Endothelial cell of umbilical vein (primary cell): ENCODE measurements around the gene CSTA. TPM values are rescaled to one million over a fixed set of nuclear protein-coding genes. Genes with fewer than 3 reads are reported as not detected.

ENCODE experiments used
- BruUV-seq: library from RNA; stranded (reverse); fragments of 400-500 nt; replicated peaks from 2 replicates; lab custom pipeline; 2021; lab: Mats Ljungman, UMichigan
- CTCF ChIA-PET: fragments of 300-600, 350-600 bp; sonication (Branson Sonifier 250); formaldehyde crosslinking; loops from one replicate; lab custom pipeline; 2021; ENCODE audit warnings: antibody characterized with exemption, inconsistent platforms; lab: Charles Lee
- POLR2A ChIA-PET: fragments of 300-600, 350-600 bp; sonication (Branson Sonifier 250); formaldehyde crosslinking; loops from one replicate; lab custom pipeline; 2021; ENCODE audit warnings: antibody characterized with exemption, inconsistent platforms; lab: Charles Lee
- DNase-seq: peaks from one replicate; pipeline ENCODE4 v3.0.0-alpha.2; 2011; ENCODE audit warnings: low read depth, low spot score
- FAIRE-seq: peaks from 2 replicates; lab custom pipeline; 2011; peaks lifted over from hg19 to GRCh38; lab: Jason Lieb, UNC
- H2AFZ ChIP-seq: 2 replicates; pipeline ENCODE4 v1.6.0; 2012; ENCODE audit warnings: low read depth, low read length, control low read depth, inconsistent platforms
- H3K27ac ChIP-seq: 2 replicates; pipeline ENCODE4 v1.5.1; 2011; ENCODE audit warnings: low read depth, mild to moderate bottlenecking, control low read depth, low read length, moderate library complexity; ENCODE audit not compliant: insufficient read depth
- H3K27me3 ChIP-seq, 2 experiments: 2 replicates each; pipeline versions ENCODE4 v1.6.0 to v1.6.1; 2011; ENCODE audit warnings: low read length in 2 of 2, mixed read lengths in 1 of 2; ENCODE audit not compliant: control insufficient read depth in 2 of 2, insufficient read depth in 2 of 2
- H3K36me3 ChIP-seq, 2 experiments: 2 replicates in 1 of 2; 3 replicates in 1 of 2; pipeline ENCODE4 v1.5.1; 2011; ENCODE audit warnings: low read length in 2 of 2, mild to moderate bottlenecking in 1 of 2, moderate library complexity in 1 of 2; ENCODE audit not compliant: control insufficient read depth in 2 of 2, insufficient read depth in 2 of 2; ENCODE audit errors: extremely low read depth in 1 of 2
- H3K4me1 ChIP-seq: 3 replicates; pipeline ENCODE4 v1.5.1; 2011; ENCODE audit warnings: mild to moderate bottlenecking, low read length; ENCODE audit not compliant: control insufficient read depth, insufficient read depth; ENCODE audit errors: extremely low read depth
- H3K4me2 ChIP-seq: 2 replicates; pipeline ENCODE4 v1.6.1; 2011; ENCODE audit warnings: low read length, control low read depth, mixed read lengths; ENCODE audit not compliant: insufficient read depth
- H3K4me3 ChIP-seq, 3 experiments: fragments of 200-600 bp in 1 of 3; sonication (generic), shearing (Covaris generic) in 1 of 3; replicated peaks in 1 of 3; 2 replicates each; pipeline ENCODE4 v1.5.1; 2011 to 2016; ENCODE audit warnings: control low read depth in 3 of 3, low read length in 3 of 3, mild to moderate bottlenecking in 2 of 3, inconsistent platforms in 1 of 3, low read depth in 1 of 3, moderate library complexity in 1 of 3; ENCODE audit not compliant: insufficient read depth in 1 of 3
- H3K79me2 ChIP-seq: 2 replicates; pipeline ENCODE4 v1.6.0; 2012; ENCODE audit warnings: low read length, inconsistent platforms; ENCODE audit not compliant: control insufficient read depth, insufficient read depth
- H3K9ac ChIP-seq: replicated peaks from 2 replicates; pipeline ENCODE3; 2011; ENCODE audit warnings: low read length, control low read depth; ENCODE audit not compliant: insufficient read depth; ENCODE audit errors: extremely low read depth
- H3K9me1 ChIP-seq: replicated peaks from 3 replicates; pipeline ENCODE4 v1.6.0; 2011; ENCODE audit warnings: mild to moderate bottlenecking, low read length; ENCODE audit not compliant: control insufficient read depth, insufficient read depth; ENCODE audit errors: extremely low read depth
- H3K9me3 ChIP-seq: replicated peaks from 2 replicates; pipeline ENCODE4 v1.5.1; 2012; ENCODE audit warnings: low read length, inconsistent platforms; ENCODE audit not compliant: control insufficient read depth, insufficient read depth
- H4K20me1 ChIP-seq: replicated peaks from 2 replicates; pipeline ENCODE3; 2011; ENCODE audit warnings: mild to moderate bottlenecking, low read length; ENCODE audit not compliant: control insufficient read depth, insufficient read depth; ENCODE audit errors: extremely low read depth
- EZH2 ChIP-seq: IDR thresholded peaks from 2 replicates; pipeline ENCODE4 v1.6.1; 2012; ENCODE audit warnings: borderline replicate concordance, low read depth, mild to moderate bottlenecking, moderate library complexity, low read length, inconsistent platforms; ENCODE audit not compliant: severe bottlenecking
- FOS ChIP-seq: IDR thresholded peaks from 2 replicates; pipeline ENCODE4 v1.6.1; 2011; ENCODE audit warnings: mild to moderate bottlenecking, low read length, moderate library complexity, borderline replicate concordance; ENCODE audit not compliant: insufficient read depth
- GATA2 ChIP-seq: IDR thresholded peaks from 2 replicates; pipeline ENCODE4 v1.7.0; 2011; ENCODE audit warnings: low read depth, mild to moderate bottlenecking, moderate library complexity, mixed read lengths, low read length; ENCODE audit not compliant: insufficient read length, insufficient read depth
- JUN ChIP-seq: IDR thresholded peaks from 2 replicates; pipeline ENCODE4 v1.6.1; 2011; ENCODE audit warnings: borderline replicate concordance, low read depth; ENCODE audit not compliant: insufficient read length, insufficient read depth
- MYC ChIP-seq: IDR thresholded peaks from one replicate; pipeline ENCODE4 v1.6.1; 2011; ENCODE audit warnings: mild to moderate bottlenecking, low read depth, low read length
- POLR2A ChIP-seq: IDR thresholded peaks from 2 replicates; pipeline ENCODE4 v1.6.1; 2012; ENCODE audit warnings: low read depth, mild to moderate bottlenecking, control low read depth, low read length
- POLR2AphosphoS5 ChIP-seq: IDR thresholded peaks from 2 replicates; pipeline ENCODE4 v1.6.1; 2012; ENCODE audit warnings: low read depth, mild to moderate bottlenecking, control low read depth, low read length, moderate library complexity; ENCODE audit not compliant: insufficient read depth
- dilution Hi-C: fragments of 300-500 bp; cut with MboI; formaldehyde crosslinking; loops from one replicate; pipeline ENCODE4 v1.15.0; 2019; ENCODE audit warnings: low sequenced_read_pairs; ENCODE audit not compliant: extremely low pct_ligation_motif_present
- intact Hi-C: fragments of 100-400 bp; cut with micrococcal nuclease; formaldehyde crosslinking; loops from one replicate; pipeline ENCODE4 v1.10.0; 2022
- polyA plus RNA-seq, 4 experiments: library from polyadenylated mRNA; depleted of rRNA in 3 of 4; stranded (reverse) in 3 of 4; unstranded in 1 of 4; fragments of >200 nt; gene quantifications; 2 replicates each; pipeline versions ENCODE4 v1.2.1 to v1.2.3, GENCODE V29; 2011 to 2012; ENCODE audit warnings: missing spikeins in 1 of 4
- total RNA-seq: library from RNA; stranded (reverse); gene quantifications from 2 replicates; pipeline ENCODE4 v1.2.3, GENCODE V29; 2021
- TF ChIP-seq, protein P1 (sequence below): IDR thresholded peaks from 2 replicates; pipeline ENCODE4 v1.6.1; 2011; ENCODE audit not compliant: insufficient read depth, insufficient read length
- TF ChIP-seq, protein P2 (sequence below), 2 donors: IDR thresholded peaks; 1 replicate in 1 of 2; 2 replicates in 1 of 2; pipeline ENCODE4 v1.5.1; 2011; ENCODE audit warnings: low read length in 2 of 2, mild to moderate bottlenecking in 2 of 2, moderate library complexity in 2 of 2, control low read depth in 1 of 2, inconsistent platforms in 1 of 2, low read depth in 1 of 2; ENCODE audit not compliant: insufficient read depth in 1 of 2; ENCODE audit errors: extremely low read depth in 1 of 2

Gene CSTA
- total and polyA plus RNA-seq, 2 donors (not counting 3 experiments of a cell fraction or from before 2014, with no cell fraction given) = not detected

DNA sequence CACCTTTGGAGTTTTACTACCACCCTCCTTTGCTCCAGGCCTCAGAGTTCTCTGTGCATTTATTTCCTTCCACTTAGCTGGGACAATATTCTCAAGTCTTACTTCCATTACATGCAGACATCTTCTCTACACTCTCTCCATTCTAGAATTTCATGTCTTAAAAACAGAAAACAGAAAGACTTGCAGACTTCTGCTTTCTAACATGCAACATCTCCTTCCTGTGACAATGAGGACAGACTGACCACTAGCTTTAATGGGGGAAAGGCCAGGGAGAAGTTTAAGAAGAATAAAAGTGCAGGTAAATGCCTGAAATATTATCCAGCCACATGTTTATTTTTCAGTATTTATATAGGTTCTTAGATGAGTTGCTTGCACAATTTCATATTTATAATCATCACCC lies 17.1 kb upstream of the CSTA start:
- no peaks in the 10 kb centered on the region for H3K79me2 ChIP-seq
- H3K36me3 ChIP-seq = no peaks in the 10 kb centered on the region
- no peak overlapping the region for H3K9ac ChIP-seq
- intact Hi-C loops = no loop called here
- BruUV-seq = no TSS peak
- H3K27ac ChIP-seq = no peak overlapping the region
- DNase-seq = no peak
- dilution Hi-C loops = no loop called here
- FAIRE-seq = no peak
- H3K4me2 ChIP-seq = no peak overlapping the region
- H3K9me3 ChIP-seq = no peaks in the 10 kb centered on the region
- CTCF ChIA-PET = interaction anchor here (2.5 kb wide), 1 partner anchor 762 kb away, joined by 11 read pairs; the partner anchor contains the start of gene POLQ
- H3K4me1 ChIP-seq = no peaks in the 10 kb centered on the region
- TF ChIP-seq FOS (no peak), GATA2 (no peak), POLR2A (no peak), MYC (no peak)
- no peak overlapping the region for H2AFZ ChIP-seq
- H3K9me1 ChIP-seq = no peaks in the 10 kb centered on the region
- POLR2A ChIA-PET = no interaction called here
- H3K27me3 ChIP-seq = peaks cover 3 to 5% of the 10 kb centered on the region in 2 experiments
- H3K4me3 ChIP-seq = no peak overlapping the region
- H4K20me1 ChIP-seq = no peaks in the 10 kb centered on the region

DNA sequence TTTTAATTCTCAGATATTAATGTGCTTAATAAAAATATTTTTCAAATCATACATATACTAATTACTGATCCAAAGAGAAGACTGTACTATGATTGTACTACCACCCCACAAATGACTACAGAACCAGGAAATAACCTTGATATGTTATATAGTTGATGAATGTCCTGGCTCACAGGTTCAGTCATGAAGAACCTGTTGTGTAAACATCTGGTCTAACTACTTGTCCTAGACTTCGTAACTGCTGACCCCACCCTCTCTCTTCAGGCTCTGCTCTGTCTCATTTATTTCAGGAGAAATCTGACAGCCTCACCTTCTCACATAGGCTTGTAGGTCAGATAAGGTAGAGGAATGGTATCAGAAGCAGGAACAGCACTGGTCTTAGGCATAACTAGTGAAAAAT lies 14.7 kb upstream of the CSTA start:
- H3K9me1 ChIP-seq = no peaks in the 10 kb centered on the region
- no peak overlapping the region for H2AFZ ChIP-seq
- intact Hi-C loops (no loop called here), dilution Hi-C loops (no loop called here)
- POLR2A ChIA-PET = no interaction called here
- H4K20me1 ChIP-seq = no peaks in the 10 kb centered on the region
- no TSS peak for BruUV-seq
- no peak overlapping the region for H3K4me3 ChIP-seq
- H3K27ac ChIP-seq = no peak overlapping the region
- no peak overlapping the region for H3K9ac ChIP-seq
- no peak overlapping the region for H3K4me2 ChIP-seq
- H3K27me3 ChIP-seq = peaks cover 3 to 5% of the 10 kb centered on the region in 2 experiments
- no peaks in the 10 kb centered on the region for H3K4me1 ChIP-seq
- no peaks in the 10 kb centered on the region for H3K36me3 ChIP-seq
- DNase-seq (no peak), FAIRE-seq (no peak)
- CTCF ChIA-PET = no interaction called here
- no peaks in the 10 kb centered on the region for H3K79me2 ChIP-seq
- no peak for TF ChIP-seq MYC
- TF ChIP-seq, protein P1, sequence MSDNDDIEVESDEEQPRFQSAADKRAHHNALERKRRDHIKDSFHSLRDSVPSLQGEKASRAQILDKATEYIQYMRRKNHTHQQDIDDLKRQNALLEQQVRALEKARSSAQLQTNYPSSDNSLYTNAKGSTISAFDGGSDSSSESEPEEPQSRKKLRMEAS = no peak
- no peak for TF ChIP-seq JUN
- TF ChIP-seq EZH2 = no peak
- no peak for TF ChIP-seq POLR2A
- TF ChIP-seq, protein P2, sequence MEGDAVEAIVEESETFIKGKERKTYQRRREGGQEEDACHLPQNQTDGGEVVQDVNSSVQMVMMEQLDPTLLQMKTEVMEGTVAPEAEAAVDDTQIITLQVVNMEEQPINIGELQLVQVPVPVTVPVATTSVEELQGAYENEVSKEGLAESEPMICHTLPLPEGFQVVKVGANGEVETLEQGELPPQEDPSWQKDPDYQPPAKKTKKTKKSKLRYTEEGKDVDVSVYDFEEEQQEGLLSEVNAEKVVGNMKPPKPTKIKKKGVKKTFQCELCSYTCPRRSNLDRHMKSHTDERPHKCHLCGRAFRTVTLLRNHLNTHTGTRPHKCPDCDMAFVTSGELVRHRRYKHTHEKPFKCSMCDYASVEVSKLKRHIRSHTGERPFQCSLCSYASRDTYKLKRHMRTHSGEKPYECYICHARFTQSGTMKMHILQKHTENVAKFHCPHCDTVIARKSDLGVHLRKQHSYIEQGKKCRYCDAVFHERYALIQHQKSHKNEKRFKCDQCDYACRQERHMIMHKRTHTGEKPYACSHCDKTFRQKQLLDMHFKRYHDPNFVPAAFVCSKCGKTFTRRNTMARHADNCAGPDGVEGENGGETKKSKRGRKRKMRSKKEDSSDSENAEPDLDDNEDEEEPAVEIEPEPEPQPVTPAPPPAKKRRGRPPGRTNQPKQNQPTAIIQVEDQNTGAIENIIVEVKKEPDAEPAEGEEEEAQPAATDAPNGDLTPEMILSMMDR (IDR thresholded peaks at IDR 0.05; ENCODE audit: extremely low read depth in 1 of 2, insufficient read depth in 1 of 2, low read depth in 1 of 2, low read length in 2 of 2) = no peak
- TF ChIP-seq FOS = no peak
- TF ChIP-seq POLR2AphosphoS5 = no peak
- TF ChIP-seq GATA2 = no peak
- no peaks in the 10 kb centered on the region for H3K9me3 ChIP-seq
